Activated CD4-positive, CD25-positive, alpha-beta regulatory T cell treated with anti-CD3 and anti-CD28 coated beads, Interleukin-2, amount 50 U/mL, for 72 hours (primary cell): Measurements from ENCODE around the gene COLGALT1.

ENCODE experiments used
- DNase-seq: peaks from one replicate; pipeline ENCODE4 v3.0.0; 2021

The COLGALT1 gene

DNA sequence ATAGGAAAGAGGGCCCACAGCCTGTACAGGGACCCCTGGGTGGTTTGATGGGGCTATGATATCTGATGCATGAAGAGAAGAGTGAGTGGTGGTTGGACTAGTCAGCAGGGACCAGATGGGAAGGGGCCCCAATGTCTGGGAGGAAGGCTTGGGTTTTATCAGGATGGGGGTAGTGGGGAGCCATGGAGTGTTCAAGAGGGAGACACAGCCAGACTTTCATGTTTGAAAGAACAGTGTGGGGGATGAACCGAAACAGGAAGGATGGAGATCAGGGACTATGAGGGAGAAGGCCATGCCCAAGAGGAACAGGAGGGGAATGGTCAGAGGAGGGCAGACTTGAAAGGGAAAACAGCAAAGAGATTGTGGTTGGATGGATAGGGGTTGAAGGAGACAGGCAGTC lies 69.6 kb downstream of the COLGALT1 start:
- DNase-seq = no peak

DNA sequence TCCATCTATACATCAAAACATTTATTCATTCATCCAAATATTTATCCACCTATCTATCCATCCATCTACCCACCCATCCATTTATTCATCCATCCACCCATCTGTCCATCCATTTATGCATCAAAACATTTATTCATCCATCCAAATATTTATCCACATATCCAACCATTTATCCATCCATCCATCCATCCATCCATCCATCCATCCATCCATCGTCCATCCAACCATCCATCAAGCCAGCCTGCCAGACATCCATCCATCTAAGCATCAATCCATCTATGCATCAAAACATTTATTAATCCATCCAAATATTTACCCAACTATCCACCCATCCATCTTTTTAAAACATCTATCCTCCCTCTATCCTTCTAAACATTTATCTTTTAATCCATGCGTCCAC lies 70.5 kb downstream of the COLGALT1 start:
- DNase-seq = no peak

- DNase-seq = no peak
Measured at GRCh38 chr19:17626456-17627015, 71.1 kb downstream of the COLGALT1 start.

GRCh38 chr19:17627161-17627560 lies 71.7 kb downstream of the COLGALT1 start:
- DNase-seq = no peak

DNA sequence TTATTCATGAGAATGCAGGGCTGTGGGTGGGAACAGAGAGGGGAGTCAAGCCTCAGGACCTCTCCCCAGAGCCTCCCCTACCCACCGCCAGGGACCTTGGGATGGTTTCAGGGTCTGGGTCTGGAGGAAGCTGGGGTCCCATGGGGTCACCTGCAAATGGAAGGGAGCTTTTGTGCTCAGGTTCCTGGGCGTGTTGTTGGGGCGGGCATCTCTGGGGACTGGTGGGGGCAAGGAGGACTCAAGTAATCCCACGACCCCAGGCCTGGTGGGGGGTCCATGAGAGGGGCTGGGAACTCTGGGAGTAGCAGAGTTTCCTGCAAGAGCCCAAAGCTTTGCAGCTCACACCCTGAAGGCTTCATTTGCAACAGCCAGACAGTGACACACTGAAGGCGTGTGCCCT lies 72.5 kb downstream of the COLGALT1 start:
- no peak for DNase-seq

DNA sequence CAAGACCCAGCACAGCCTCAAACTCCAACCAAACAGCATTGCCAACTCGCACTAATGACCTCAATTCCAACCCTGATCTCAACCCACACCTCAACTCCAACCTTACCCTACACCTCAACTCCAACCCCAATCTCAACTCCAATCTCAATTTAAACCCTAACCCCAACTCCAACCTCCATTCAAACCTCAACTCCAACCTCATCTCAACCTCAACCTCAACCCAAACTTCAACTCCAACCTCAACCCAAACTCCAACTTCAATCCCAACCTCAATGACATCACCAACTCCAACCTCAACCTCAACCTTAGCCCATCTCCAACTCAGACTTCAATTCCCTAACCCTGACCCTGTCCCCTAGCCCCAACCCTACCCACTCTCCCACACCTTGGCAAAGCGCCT lies 74.3 kb downstream of the COLGALT1 start:
- DNase-seq = no peak

GRCh38 chr19:17632577-17632976 lies 77.1 kb downstream of the COLGALT1 start:
- DNase-seq = no peak
